Measurements from ENCODE around the gene SVIL.
"Not testable (repeated sequence)": the region's sequence is repeated elsewhere in the genome, so short reads cannot be mapped to it uniquely, and the experiment has no call there.

The SVIL gene

DNA sequence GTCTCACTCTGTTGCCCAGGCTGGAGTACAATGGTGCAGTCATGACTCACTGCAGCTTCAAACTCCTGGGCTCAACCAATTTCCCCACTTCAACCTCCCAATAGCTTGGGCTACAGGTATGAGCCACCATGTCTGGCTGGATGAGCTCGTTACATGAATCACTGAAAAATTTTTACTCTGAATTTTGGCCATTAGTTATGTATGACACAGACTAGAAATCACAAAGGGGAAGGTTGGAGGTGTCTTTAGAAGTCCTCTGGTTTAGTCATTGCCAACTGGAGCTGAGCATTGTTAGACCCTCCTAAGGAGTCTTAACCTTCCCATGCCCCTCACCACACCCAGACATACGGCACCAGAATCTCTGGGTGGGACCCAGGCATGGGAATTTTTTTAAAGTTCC, 34.7 kb downstream of the SVIL start:
- no peak for DNase-seq

DNA sequence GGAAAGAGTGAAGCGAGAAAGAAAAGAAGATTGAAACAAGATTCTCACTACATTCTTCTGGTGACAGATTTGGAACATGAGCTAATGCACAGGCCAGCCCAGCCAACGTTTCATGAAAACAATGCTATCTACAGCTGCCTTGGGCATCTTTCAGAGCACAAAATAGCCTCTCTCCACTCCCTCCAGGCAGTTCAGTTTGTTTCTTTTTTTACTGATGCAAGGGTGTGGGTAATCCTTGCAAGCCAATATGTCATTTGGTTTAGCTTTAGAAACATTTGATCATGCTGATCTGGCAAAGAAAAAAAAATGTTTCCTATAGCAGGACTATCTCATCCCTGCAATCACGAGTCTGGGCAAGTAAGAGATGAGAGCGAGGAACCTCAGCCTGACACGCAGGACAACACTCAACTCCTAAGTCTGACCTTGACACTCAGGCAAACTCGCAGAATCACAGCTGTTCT, 35.9 kb downstream of the SVIL start:
- no peak for DNase-seq

- DNase-seq = no peak
Observed at GRCh38 chr10:29596826-29597225, 37.9 kb downstream of the SVIL start.

- no peak for DNase-seq
Observed at GRCh38 chr10:29596356-29596755, 38.4 kb downstream of the SVIL start.

DNA sequence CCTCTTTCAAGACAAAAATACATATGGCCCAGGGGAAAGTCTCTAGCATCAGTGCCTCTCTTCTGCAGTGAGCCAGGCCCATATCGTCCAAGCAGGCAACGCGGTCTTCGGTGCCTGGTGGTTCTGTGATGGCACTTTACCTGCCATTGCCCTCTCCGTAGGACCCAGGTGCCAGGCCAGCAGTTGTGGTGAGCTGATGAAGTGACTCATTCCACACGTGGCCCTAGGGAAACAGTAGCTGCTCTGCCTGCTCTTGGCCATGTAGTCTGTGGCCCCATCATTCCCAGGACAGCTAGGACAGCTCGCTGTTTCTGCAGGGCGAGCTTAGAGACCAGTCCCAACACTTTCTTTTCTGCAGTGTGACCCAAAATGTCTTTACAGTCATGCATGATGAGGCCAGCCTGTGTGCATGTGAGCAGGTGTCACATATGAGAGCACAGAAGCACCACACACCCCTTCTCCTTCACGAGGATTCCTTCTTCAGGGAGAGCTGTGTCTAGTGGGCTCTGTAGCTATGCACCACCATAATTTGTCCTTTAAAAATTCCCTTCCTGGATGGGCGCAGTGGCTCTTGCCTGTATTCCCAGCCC, 39.0 kb downstream of the SVIL start:
- DNase-seq = no peak

GRCh38 chr10:29595146-29595545, 39.6 kb downstream of the SVIL start:
- no peak for DNase-seq

- no peak for DNase-seq
Observed at GRCh38 chr10:29591651-29591968, 43.2 kb downstream of the SVIL start.

- DNase-seq = no peak
Observed at GRCh38 chr10:29590915-29591650, 43.7 kb downstream of the SVIL start.

- no peak for DNase-seq
Observed at GRCh38 chr10:29588629-29589421, 45.9 kb downstream of the SVIL start.

- not testable (repeated sequence) for DNase-seq
Observed at GRCh38 chr10:29587750-29588628, 46.8 kb downstream of the SVIL start.

GRCh38 chr10:29587102-29587749, 47.5 kb downstream of the SVIL start:
- DNase-seq = not testable (repeated sequence)

DNA sequence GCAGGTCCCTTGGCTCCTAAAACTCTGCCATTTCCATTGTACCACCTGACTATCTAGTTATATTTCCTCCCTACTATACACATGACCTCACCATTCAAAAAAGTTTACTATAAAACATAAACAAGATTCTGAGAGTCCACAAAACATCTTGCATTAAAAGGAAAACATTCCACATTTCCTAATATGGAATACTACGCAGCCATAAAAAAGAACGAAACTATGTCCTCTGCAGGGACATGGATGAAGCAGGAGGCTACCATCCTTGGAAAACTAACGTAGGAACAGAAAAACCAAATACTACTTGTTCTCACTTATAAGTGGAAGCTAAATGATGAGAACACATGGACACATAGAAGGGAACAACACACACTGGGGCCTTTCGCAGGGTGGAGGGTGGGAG, 48.3 kb downstream of the SVIL start:
- no peak for DNase-seq

- no peak for DNase-seq
Observed at GRCh38 chr10:29585488-29585976, 49.2 kb downstream of the SVIL start.

DNA sequence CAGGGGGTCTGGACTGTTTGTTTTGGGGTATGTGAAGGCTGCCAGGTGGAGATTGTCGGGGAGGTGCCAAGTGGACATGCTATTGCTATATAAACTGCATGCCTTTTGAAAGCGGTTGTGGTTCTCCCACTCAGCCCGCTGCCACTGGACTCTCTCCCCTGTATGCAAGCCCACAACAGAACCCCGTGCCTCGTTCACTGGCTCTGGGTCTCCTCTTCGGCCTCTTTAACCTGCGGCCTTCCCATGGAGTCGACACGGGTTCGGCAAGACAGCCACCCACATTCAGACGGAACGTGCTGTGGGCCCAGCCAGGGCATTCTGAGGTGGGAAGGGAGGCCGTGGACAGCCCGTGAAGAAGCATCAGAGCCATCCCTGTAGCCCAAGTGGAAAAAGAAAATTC, 50.3 kb downstream of the SVIL start:
- DNase-seq = no peak

DNA sequence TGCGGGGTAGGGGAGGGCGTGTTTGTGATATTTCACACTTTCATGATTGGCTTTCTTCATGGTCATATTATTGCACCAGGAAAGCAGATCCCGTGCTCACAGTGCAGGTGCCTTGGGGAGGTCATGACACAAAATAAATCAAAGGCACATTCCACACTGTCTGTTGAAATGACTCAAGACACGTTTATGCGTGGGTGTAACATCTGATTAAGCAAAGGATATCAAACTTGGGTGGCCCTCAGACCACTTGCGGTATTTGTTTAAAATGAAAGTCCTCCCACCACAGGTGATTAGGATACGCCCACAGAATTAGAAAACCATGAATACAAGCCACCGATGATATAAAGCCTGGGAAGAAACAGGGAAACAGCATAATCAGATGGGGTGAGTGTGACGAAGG, 51.1 kb downstream of the SVIL start:
- no peak for DNase-seq

DNA sequence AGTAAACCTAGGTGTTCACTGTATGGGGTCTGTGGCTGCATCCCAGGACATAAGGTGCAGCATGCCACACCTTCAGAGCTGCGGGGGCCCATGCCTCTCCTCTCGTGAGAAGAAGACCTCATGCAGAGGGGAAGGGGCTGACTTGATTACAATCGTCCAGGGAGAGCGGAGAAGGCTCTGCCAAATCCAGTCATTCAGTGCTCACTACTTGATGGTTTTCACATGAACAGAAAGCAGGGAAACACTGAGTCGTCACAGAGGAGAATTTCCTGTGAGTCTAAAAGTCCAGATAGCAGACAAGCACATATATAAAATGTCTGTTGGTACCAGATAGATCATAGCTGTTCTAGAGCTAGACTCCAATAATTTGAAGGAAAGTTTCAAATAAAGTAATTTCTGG, 52.0 kb downstream of the SVIL start:
- DNase-seq = not testable (repeated sequence)

GRCh38 chr10:29579455-29579970, 55.3 kb downstream of the SVIL start:
- DNase-seq = no peak

- no peak for DNase-seq
Observed at GRCh38 chr10:29578457-29578856, 56.3 kb downstream of the SVIL start.

DNA sequence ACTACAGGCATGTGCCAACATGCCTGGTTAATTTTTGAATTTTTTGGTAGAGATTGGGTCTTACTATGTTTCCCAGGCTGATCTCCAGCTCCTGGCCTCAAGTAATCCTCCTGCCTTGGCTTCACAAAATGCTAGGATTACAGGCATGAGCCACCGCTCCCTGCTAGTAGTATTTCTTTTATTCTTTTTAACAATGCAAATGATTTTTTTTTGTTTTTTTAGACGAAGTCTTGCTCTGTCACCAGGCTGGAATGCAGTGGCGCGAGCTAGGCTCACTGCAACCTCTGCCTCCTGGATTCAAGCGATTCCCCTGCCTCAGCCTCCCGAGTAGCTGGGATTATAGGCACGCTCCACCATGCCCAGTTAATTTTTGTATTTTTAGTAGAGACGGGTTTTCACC, 58.1 kb downstream of the SVIL start:
- no peak for DNase-seq

DNA sequence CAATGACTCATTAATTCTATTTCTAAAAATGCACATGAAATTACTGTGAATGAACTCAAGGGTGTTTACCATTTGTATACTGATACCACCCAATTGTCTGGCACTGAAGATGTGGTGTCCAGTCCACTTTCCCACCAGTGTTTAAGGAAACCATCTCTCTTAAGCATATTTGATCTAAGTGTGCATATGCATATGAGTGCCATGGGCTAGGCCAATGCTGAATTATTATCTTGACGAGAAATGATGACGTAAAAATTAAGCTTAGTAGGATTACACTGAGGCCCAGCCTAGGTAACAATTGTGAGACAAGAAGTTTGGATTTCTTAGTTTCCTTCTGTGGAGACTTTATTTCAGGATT, 59.7 kb downstream of the SVIL start:
- no peak for DNase-seq

DNA sequence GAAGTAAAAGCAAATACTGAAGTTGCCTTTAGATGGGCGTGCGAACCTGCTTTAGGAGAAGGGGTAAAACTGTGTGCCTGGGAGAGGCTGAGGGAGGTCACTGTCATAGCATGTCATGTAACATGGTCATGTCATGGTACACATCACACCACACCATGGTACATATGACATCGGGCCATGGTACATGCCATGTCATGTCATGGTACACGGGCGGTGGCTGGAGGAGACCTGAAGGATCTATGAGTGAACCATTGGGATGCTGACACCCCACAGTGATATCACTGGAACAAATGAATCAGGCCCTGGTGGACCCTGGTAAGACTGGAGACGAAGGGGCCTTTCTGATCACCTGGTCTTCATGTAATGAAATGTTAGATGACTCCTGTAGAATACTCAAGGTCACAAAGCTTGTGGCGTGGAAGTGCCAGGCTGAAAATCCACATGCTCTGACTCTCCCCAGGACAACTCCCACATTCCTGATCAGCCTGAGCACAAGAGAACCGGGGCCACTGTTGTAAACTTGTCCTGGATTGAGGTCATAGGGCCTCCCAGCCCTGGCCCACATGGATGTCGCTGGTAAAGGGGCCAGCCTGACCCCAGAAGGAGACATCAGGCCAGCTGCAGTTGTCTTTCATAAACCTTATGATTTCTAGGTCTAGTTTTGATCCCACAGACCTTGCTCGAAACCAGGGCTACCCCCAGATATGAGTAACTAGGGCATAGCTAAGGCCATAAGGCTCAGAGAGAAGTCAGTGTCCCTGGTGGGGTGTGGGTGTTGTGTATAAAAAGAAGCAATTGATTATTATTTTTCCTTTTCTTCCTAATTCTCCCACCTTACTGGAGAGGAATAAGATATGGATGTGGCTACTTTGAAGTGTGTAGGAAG, 60.3 kb downstream of the SVIL start:
- DNase-seq = not testable (repeated sequence)

Data from KG1 (cell line).